Hippocampal formation (tissue), 2 donors: ENCODE measurements around the gene SHC4.
"Not testable (repeated sequence)": the region's sequence is repeated elsewhere in the genome, so short reads cannot be mapped to it uniquely, and the experiment has no call there.

ENCODE experiments used
- DNase-seq, 2 donors: peaks; one replicate each; lab custom pipeline; 2025; lab: John Stamatoyannopoulos, UW

Gene SHC4

GRCh38 chr15:48883699-48884098 is 80.0 kb downstream of the SHC4 start:
- no peak for DNase-seq

GRCh38 chr15:48880070-48880634 is 83.6 kb downstream of the SHC4 start:
- no peak for DNase-seq

GRCh38 chr15:48877630-48878595 is 85.8 kb downstream of the SHC4 start, which contains the start of gene EID1:
Gene EID1, plus strand, starts transcription at chr15:48878134. Its CDS starts 43 bp downstream, at chr15:48878177.
- DNase-seq: peak; percentile 90

GRCh38 chr15:48876057-48876456 is 87.7 kb downstream of the SHC4 start:
- DNase-seq: no peak

GRCh38 chr15:48875241-48875960 is 88.3 kb downstream of the SHC4 start:
- DNase-seq: no peak

GRCh38 chr15:48872632-48873031 is 91.1 kb downstream of the SHC4 start:
- DNase-seq: no peak

GRCh38 chr15:48871542-48871941 is 92.2 kb downstream of the SHC4 start:
- no peak for DNase-seq

GRCh38 chr15:48869966-48870365 is 93.8 kb downstream of the SHC4 start:
- no peak for DNase-seq

GRCh38 chr15:48868536-48868935 is 95.2 kb downstream of the SHC4 start:
- DNase-seq: no peak

- no peak for DNase-seq
Observed at GRCh38 chr15:48868023-48868422, 95.7 kb downstream of the SHC4 start.

GRCh38 chr15:48866141-48866563 is 97.6 kb downstream of the SHC4 start:
- DNase-seq: no peak

GRCh38 chr15:48865370-48866079 is 98.2 kb downstream of the SHC4 start:
- DNase-seq: no peak

- no peak for DNase-seq
Observed at GRCh38 chr15:48862705-48863104, 101.0 kb downstream of the SHC4 start.

- peak in 1 of 2 donors; percentile 65 for DNase-seq
Observed at GRCh38 chr15:48861813-48862431, 101.8 kb downstream of the SHC4 start.

- DNase-seq: no peak
Observed at GRCh38 chr15:48859426-48859825, 104.3 kb downstream of the SHC4 start.

- no peak for DNase-seq
Observed at GRCh38 chr15:48858401-48858800, 105.3 kb downstream of the SHC4 start.

GRCh38 chr15:48856942-48857341 is 106.8 kb downstream of the SHC4 start:
- DNase-seq: no peak

GRCh38 chr15:48855501-48856440 is 107.9 kb downstream of the SHC4 start:
- DNase-seq: peak in 1 of 2 donors; percentile 17

- not testable (repeated sequence) for DNase-seq
Observed at GRCh38 chr15:48854434-48854833, 109.3 kb downstream of the SHC4 start.

GRCh38 chr15:48851956-48852355 is 111.8 kb downstream of the SHC4 start:
- no peak for DNase-seq
